Body of pancreas (tissue), 4 donors: ENCODE data around the gene TRPM2. TPM values are rescaled to one million over a fixed set of nuclear protein-coding genes. Genes with fewer than 3 reads are reported as not detected.

Source experiments
- ATAC-seq: fragments of 150-250 bp; one replicate; pipeline ENCODE4 v1.9.1; 2016
- DNase-seq, 4 donors: peaks; one replicate each; pipeline ENCODE4 v3.0.0-alpha.2; 2019
- H3K27ac ChIP-seq, 4 donors: fragments of 200-600 bp; sonication (generic); 1 replicate in 3 of 4; 2 replicates in 1 of 4; pipeline versions ENCODE4 v1.5.1 to v1.6.1; 2016 to 2019; ENCODE audit warnings: mild to moderate bottlenecking in 1 of 4, mixed read lengths in 1 of 4, moderate library complexity in 1 of 4
- H3K27me3 ChIP-seq, 2 donors: fragments of 200-600 bp; sonication (generic); one replicate each; pipeline ENCODE4 v1.6.0; 2016; ENCODE audit warnings: mild to moderate bottlenecking in 1 of 2
- H3K36me3 ChIP-seq, 2 donors: fragments of 200-600 bp; sonication (generic); replicated peaks in 1 of 2; 2 replicates each; pipeline ENCODE4 v1.5.1; 2016; ENCODE audit warnings: low read depth in 2 of 2; ENCODE audit not compliant: insufficient read depth in 1 of 2
- H3K4me1 ChIP-seq: fragments of 200-600 bp; sonication (generic); one replicate; pipeline ENCODE4 v1.6.0; 2016
- H3K4me3 ChIP-seq, 2 donors: fragments of 200-600 bp; sonication (generic); 1 replicate in 1 of 2; 2 replicates in 1 of 2; pipeline ENCODE4 v1.5.1; 2016 to 2019
- H3K9me3 ChIP-seq, 3 donors: fragments of 200-600 bp; sonication (generic); 1 replicate in 2 of 3; 2 replicates in 1 of 3; pipeline ENCODE4 v1.5.1; 2016
- CTCF ChIP-seq, 7 experiments: fragments of 450-650 bp in 4 of 7; fragments of 200-600 bp in 3 of 7; sonication (generic) in 3 of 7; IDR thresholded peaks; one replicate each; pipeline ENCODE4 v1.5.1; 2016 to 2019; ENCODE audit warnings: antibody characterized with exemption in 7 of 7
- POLR2A ChIP-seq, 3 donors: fragments of 450-650 bp; IDR thresholded peaks; one replicate each; pipeline ENCODE4 v1.6.1; 2016; ENCODE audit warnings: antibody characterized with exemption in 3 of 3, mild to moderate bottlenecking in 2 of 3
- WGBS, 2 donors: methylation state at CpG; one replicate each; pipeline ENCODE4 v1.1.5; 2017; 5-methylcytosine and 5-hydroxymethylcytosine counted together
- intact Hi-C: fragments of 100-400 bp; cut with DNase I; formaldehyde crosslinking; loops from one replicate; pipeline ENCODE4 v1.15.1; 2023
- total RNA-seq, 2 donors: library from RNA; depleted of rRNA; stranded (reverse); fragments of >200 nt; gene quantifications; one replicate each; pipeline ENCODE4 v1.1.0, GENCODE V29; 2016

The TRPM2 gene
- total RNA-seq, 2 donors from 2014 or later: 2.1 to 2.3 TPM

DNA sequence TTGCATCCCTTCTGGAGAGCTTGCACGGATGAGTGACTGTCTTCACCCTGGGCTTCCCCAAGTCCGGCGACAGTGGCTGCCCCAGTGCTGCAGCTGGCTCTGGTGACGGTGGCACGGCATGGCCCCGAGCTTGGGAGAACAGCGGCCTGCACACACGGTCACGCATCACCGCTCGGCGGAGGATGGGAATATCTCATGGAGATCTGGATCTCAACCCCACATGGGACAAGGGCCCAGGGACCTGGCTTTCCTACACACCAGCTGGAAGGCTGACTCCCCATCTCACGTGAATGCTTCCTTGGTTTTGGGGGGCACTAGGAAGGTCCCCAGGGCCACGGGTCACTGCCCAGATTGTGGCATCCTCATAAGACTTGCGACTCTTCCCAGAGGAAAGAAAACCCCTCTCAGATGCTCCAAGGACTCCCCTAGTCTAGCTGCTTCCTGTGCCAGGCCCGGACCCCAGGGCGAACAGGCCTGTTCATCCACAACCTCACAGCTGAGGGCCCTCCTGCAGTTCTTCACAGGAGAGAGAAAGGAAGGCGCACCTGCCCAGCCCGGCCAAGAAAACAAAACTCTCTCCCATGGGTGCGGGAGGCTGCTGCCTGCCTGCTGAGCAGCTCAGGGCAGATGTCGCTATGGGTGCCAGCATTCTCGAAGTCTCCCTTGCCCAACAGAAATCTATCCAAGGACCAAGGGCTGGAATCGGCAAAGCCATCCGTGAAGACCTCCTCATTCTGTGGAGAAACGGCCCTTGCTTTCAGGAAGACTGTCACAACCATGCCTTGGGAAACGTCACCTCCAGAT is 24.1 kb upstream of the TRPM2 start:
- Histone ChIP-seq H3K4me3 (no peak overlapping the region), H3K9me3 (no peaks in the 10 kb centered on the region), H3K27ac (no peak overlapping the region), H3K4me1 (no peaks in the 10 kb centered on the region), H3K27me3 (no peaks in the 10 kb centered on the region), H3K36me3 (peaks cover 0 to 2% of the 10 kb centered on the region in 2 donors)
- TF ChIP-seq POLR2A (IDR thresholded peaks at IDR 0.05) (no peak), CTCF (IDR thresholded peaks at IDR 0.05) (no peak)
- DNase-seq: no peak
- 72 to 76% methylated on average over 24 to 26 of the region's 26 CpGs for WGBS, 2 donors
- intact Hi-C loops: no loop called here
- no peak for ATAC-seq

DNA sequence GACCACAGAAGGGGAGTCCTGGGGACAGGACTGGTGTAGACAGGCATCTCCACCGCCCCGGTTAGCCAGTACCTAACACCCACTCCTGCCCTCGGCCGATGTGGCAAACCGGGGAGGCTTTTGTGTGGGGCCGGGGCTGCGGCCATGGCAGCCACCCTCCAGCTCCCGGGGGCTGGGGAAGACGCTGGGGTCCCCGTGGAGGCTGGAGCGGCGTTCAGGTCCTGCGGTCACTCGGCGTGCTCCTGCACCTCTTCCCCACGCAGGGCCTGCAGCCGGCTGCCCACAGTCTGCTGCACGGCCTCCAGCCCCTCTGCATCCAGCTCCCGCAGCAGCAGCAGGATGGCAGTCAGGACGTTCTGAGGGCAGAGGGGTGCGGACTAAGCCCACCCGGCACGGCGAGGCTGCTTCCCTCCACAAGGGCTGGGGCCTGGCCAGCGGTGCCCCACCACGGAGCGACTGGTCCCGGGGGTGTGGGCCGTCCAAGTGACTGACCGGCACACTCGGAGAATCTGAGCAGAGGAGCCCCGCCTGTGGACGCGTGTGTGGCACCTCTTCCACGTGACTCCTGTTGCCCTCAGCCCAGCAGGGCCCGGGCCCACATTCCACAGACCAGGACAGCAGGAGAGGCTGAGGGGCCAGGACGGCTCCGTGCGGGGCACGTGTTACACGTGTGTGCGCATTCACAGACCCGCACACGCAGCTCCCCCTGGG is 23.3 kb upstream of the TRPM2 start:
- Histone ChIP-seq H3K27ac (no peak overlapping the region), H3K4me3 (no peak overlapping the region), H3K4me1 (no peaks in the 10 kb centered on the region), H3K36me3 (no peaks in the 10 kb centered on the region), H3K27me3 (no peaks in the 10 kb centered on the region), H3K9me3 (no peaks in the 10 kb centered on the region)
- TF ChIP-seq CTCF (IDR thresholded peaks at IDR 0.05) (no peak), POLR2A (IDR thresholded peaks at IDR 0.05) (no peak)
- no peak for DNase-seq
- no peak for ATAC-seq
- WGBS, 2 donors: 89% methylated on average over 33 of the region's 44 CpGs; no CpG with 5 or more reads in 1 of the 2 donors
- intact Hi-C loops: no loop called here

- 75 to 80% methylated on average over 2 to 17 of the region's 18 CpGs for WGBS, 2 donors
- no peak overlapping the region for H3K4me3 ChIP-seq
- H3K27me3 ChIP-seq: no peaks in the 10 kb centered on the region
- intact Hi-C loops: no loop called here
- H3K36me3 ChIP-seq: no peaks in the 10 kb centered on the region
- H3K9me3 ChIP-seq: no peaks in the 10 kb centered on the region
- TF ChIP-seq POLR2A (IDR thresholded peaks at IDR 0.05) (no peak), CTCF (IDR thresholded peaks at IDR 0.05) (no peak)
- H3K27ac ChIP-seq: no peak overlapping the region
- H3K4me1 ChIP-seq: no peaks in the 10 kb centered on the region
- no peak for ATAC-seq
- no peak for DNase-seq
These were observed 22.7 kb upstream of the TRPM2 start for GRCh38 chr21:44330698-44331097.

- no peaks in the 10 kb centered on the region for H3K27me3 ChIP-seq
- no peak for DNase-seq
- H3K4me3 ChIP-seq: no peak overlapping the region
- H3K27ac ChIP-seq: no peak overlapping the region
- H3K4me1 ChIP-seq: no peaks in the 10 kb centered on the region
- no peaks in the 10 kb centered on the region for H3K9me3 ChIP-seq
- intact Hi-C loops: no loop called here
- ATAC-seq: no peak
- TF ChIP-seq POLR2A (IDR thresholded peaks at IDR 0.05) (no peak), CTCF (IDR thresholded peaks at IDR 0.05) (no peak)
- 80 to 88% methylated on average over 1 to 16 of the region's 16 CpGs for WGBS, 2 donors
- H3K36me3 ChIP-seq: no peaks in the 10 kb centered on the region
These were observed 22.2 kb upstream of the TRPM2 start for GRCh38 chr21:44331209-44331608.
